Right ventricle myocardium superior (tissue), 1 donor: ENCODE data around the gene NGF. TPM values are rescaled to one million over a fixed set of nuclear protein-coding genes. Genes with fewer than 3 reads are reported as not detected.

Source experiments
- ATAC-seq: fragments of 200-7000 bp; cut with Tn5 transposase; one replicate; pipeline ENCODE4 v1.9.1; 2020; ENCODE audit warnings: mild to moderate bottlenecking; ENCODE audit not compliant: poor library complexity
- DNase-seq: peaks from one replicate; pipeline ENCODE4 v3.0.0-alpha.2; 2020
- intact Hi-C: fragments of 100-400 bp; cut with DNase I; formaldehyde crosslinking; loops from one replicate; pipeline ENCODE4 v1.11.2; 2022
- total RNA-seq: library from RNA; stranded (reverse); fragmentation: NEBNext Ultra II Directional; extraction: Animal tissue kit (Norgen Biotek cat#: 25700); gene quantifications from one replicate; pipeline ENCODE4 v1.2.1, GENCODE V29; 2021
- donor health status: DM: no; HTN: yes; CAD: no; lungs with severe emphysema.

NGF gene
- total RNA-seq, 1 donor from 2014 or later = 4.0 TPM

- ATAC-seq (no peak), DNase-seq (no peak)
These were observed 3.9 kb upstream of the NGF start for GRCh38 chr1:115341948-115342347.

GRCh38 chr1:115340879-115341278 lies 2.8 kb upstream of the NGF start:
- DNase-seq (no peak), ATAC-seq (peak; percentile 51)
- intact Hi-C loops = loop anchor here (10.0 kb wide), 1 partner anchor 124 kb away; no protein-coding TSS in a partner anchor

More at GRCh38 chr1:115341948-115342347, 3.9 kb upstream of the NGF start:
- intact Hi-C loops = loop anchor here (10.0 kb wide), 1 partner anchor 123 kb away; no protein-coding TSS in a partner anchor

- intact Hi-C loops = no loop called here
- ATAC-seq = peak; percentile 10
- no peak for DNase-seq
These were observed 390 bp upstream of the NGF start for GRCh38 chr1:115338457-115338820.

- ATAC-seq (peak; percentile 28), DNase-seq (no peak)
- intact Hi-C loops = no loop called here
These were observed 795 bp downstream of the NGF start for GRCh38 chr1:115337276-115337632.

GRCh38 chr1:115336741-115337140 lies 1.3 kb downstream of the NGF start:
- intact Hi-C loops = no loop called here
- DNase-seq = no peak

GRCh38 chr1:115332813-115333608 lies 5.0 kb downstream of the NGF start:
- peak; percentile 19 for ATAC-seq
- intact Hi-C loops = no loop called here

More at GRCh38 chr1:115336741-115337140, 1.3 kb downstream of the NGF start:
- ATAC-seq = no peak

GRCh38 chr1:115331558-115332331 lies 6.3 kb downstream of the NGF start:
- DNase-seq (no peak), ATAC-seq (no peak)
- intact Hi-C loops = no loop called here

More at GRCh38 chr1:115332813-115333608, 5.0 kb downstream of the NGF start:
- no peak for DNase-seq

- no peak for DNase-seq
- peak; percentile 19 for ATAC-seq
- intact Hi-C loops = no loop called here
These were observed 7.5 kb downstream of the NGF start for GRCh38 chr1:115330480-115331013.

GRCh38 chr1:115329965-115330364 lies 8.1 kb downstream of the NGF start:
- ATAC-seq (no peak), DNase-seq (no peak)
- intact Hi-C loops = no loop called here

- ATAC-seq = no peak
- DNase-seq = no peak
- intact Hi-C loops = no loop called here
These were observed 10.8 kb downstream of the NGF start for GRCh38 chr1:115327270-115327669.

- intact Hi-C loops = no loop called here
- no peak for DNase-seq
- no peak for ATAC-seq
These were observed 11.6 kb downstream of the NGF start for GRCh38 chr1:115326419-115326818.

- intact Hi-C loops = no loop called here
- no peak for DNase-seq
- peak; percentile 51 for ATAC-seq
These were observed 12.2 kb downstream of the NGF start for GRCh38 chr1:115325874-115326273.

GRCh38 chr1:115324649-115325420 lies 13.2 kb downstream of the NGF start:
- ATAC-seq = no peak
- DNase-seq = no peak
- intact Hi-C loops = no loop called here

- DNase-seq = no peak
- intact Hi-C loops = no loop called here
- ATAC-seq = peak; percentile 25
These were observed 14.6 kb downstream of the NGF start for GRCh38 chr1:115323366-115324004.

GRCh38 chr1:115322631-115323030 lies 15.4 kb downstream of the NGF start:
- no peak for ATAC-seq
- intact Hi-C loops = no loop called here

GRCh38 chr1:115320377-115320776 lies 17.7 kb downstream of the NGF start:
- intact Hi-C loops = no loop called here
- DNase-seq = no peak
- ATAC-seq = no peak

More at GRCh38 chr1:115322631-115323030, 15.4 kb downstream of the NGF start:
- DNase-seq = no peak

- intact Hi-C loops = no loop called here
- DNase-seq (no peak), ATAC-seq (no peak)
These were observed 18.3 kb downstream of the NGF start for GRCh38 chr1:115319706-115320105.
